K562 (cell line): ENCODE data around the gene BIRC6. TPM values are rescaled to one million over a fixed set of nuclear protein-coding genes. Genes with fewer than 3 reads are reported as not detected.

Source experiments
- ARNT ChIP-seq, 2 experiments: fragments of 450-650 bp; IDR thresholded peaks; 2 replicates each; pipeline ENCODE4 v1.6.1; 2016; ENCODE audit warnings: mild to moderate bottlenecking in 1 of 2
- CHCHD3 ChIP-seq: fragments of 250-450 bp; sonication (Bioruptor Pico); IDR thresholded peaks from 2 replicates; pipeline ENCODE4 v2.1.2; 2022; ENCODE audit warnings: mild to moderate bottlenecking
- ELF2 ChIP-seq: fragments of 250-450 bp; sonication (Bioruptor Pico); IDR thresholded peaks from 2 replicates; pipeline ENCODE4 v1.5.0; 2021; ENCODE audit warnings: mild to moderate bottlenecking
- FOXJ3 ChIP-seq: sonication (generic); formaldehyde crosslinking; IDR thresholded peaks from 2 replicates; pipeline ENCODE4 v1.4.0; 2020; ENCODE audit warnings: mild to moderate bottlenecking, missing genetic modification reagents
- MIER1 ChIP-seq: fragments of 450-650 bp; IDR thresholded peaks from 2 replicates; pipeline ENCODE4 v1.6.1; 2016; ENCODE audit warnings: antibody characterized with exemption, mild to moderate bottlenecking, low read depth
- MTA1 ChIP-seq: fragments of 450-650 bp; IDR thresholded peaks from 2 replicates; pipeline ENCODE4 v1.6.1; 2017; ENCODE audit warnings: borderline replicate concordance
- POLR3A ChIP-seq: IDR thresholded peaks from 2 replicates; pipeline ENCODE4 v1.6.1; 2011; ENCODE audit warnings: borderline replicate concordance, mild to moderate bottlenecking, moderate library complexity; ENCODE audit not compliant: insufficient read length, insufficient read depth; ENCODE audit errors: extremely low read depth
- RB1 ChIP-seq: fragments of 450-650 bp; IDR thresholded peaks from 2 replicates; pipeline ENCODE4 v1.6.1; 2017; ENCODE audit warnings: low read depth, mild to moderate bottlenecking
- RBM25 ChIP-seq: fragments of 200-400 bp; formaldehyde crosslinking; IDR thresholded peaks from 2 replicates; pipeline ENCODE4 v1.6.1; 2018; ENCODE audit warnings: low read length, low read depth, moderate library complexity; ENCODE audit not compliant: severe bottlenecking
- SRSF7 ChIP-seq: fragments of 200-400 bp; formaldehyde crosslinking; optimal IDR thresholded peaks from 2 replicates; pipeline ENCODE3; 2017; ENCODE audit warnings: mild to moderate bottlenecking, low read depth, low read length
- TBL1XR1 ChIP-seq, 2 experiments: IDR thresholded peaks; 2 replicates each; pipeline ENCODE4 v1.6.1; 2012; ENCODE audit warnings: improper control_type of control experiment in 2 of 2, low read length in 2 of 2, mild to moderate bottlenecking in 1 of 2
- ZNF584 ChIP-seq: fragments of 200-800 bp; sonication (Bioruptor generic); IDR thresholded peaks from 2 replicates; pipeline ENCODE4 v1.6.1; 2016; ENCODE audit warnings: low read depth, mild to moderate bottlenecking, missing genetic modification characterization, missing compliant biosample characterization
- ZNF76 ChIP-seq: fragments of 250-450 bp; sonication (Bioruptor Pico); IDR thresholded peaks from 2 replicates; pipeline ENCODE4 v1.4.0; 2020; ENCODE audit warnings: mild to moderate bottlenecking, moderate library complexity, borderline replicate concordance
- ZNF785 ChIP-seq: fragments of 250-450 bp; sonication (Bioruptor Pico); IDR thresholded peaks from 2 replicates; pipeline ENCODE4 v1.4.0; 2020; ENCODE audit warnings: mild to moderate bottlenecking
- polyA plus RNA-seq, 8 experiments: library from polyadenylated mRNA; depleted of rRNA in 4 of 8; stranded (reverse) in 5 of 8; unstranded in 3 of 8; fragments of >200 nt; fragmentation: Nextera tagmentation in 2 of 8; fragmentation: Illumina TruSeq in 1 of 8; extraction: Ambion mirVana in 2 of 8; extraction: Trizol in 1 of 8; gene quantifications; 2 replicates each; pipeline versions ENCODE4 v1.2.1 to v1.2.3, GENCODE V29; 2011 to 2014; ENCODE audit warnings: inconsistent platforms in 1 of 8, missing spikeins in 1 of 8
- total RNA-seq, 7 experiments: library from RNA; depleted of rRNA in 6 of 7; stranded (reverse); fragments of >200 nt in 6 of 7; fragmentation: Illumina TruSeq in 2 of 7; extraction: Trizol in 2 of 7; gene quantifications; 2 replicates each; pipeline versions ENCODE4 v1.2.1 to v1.2.3, GENCODE V29; 2011 to 2021; ENCODE audit warnings: low replicate concordance in 1 of 7
- TF ChIP-seq, protein P1 (sequence below): fragments of 450-650 bp; formaldehyde crosslinking; IDR thresholded peaks from 2 replicates; pipeline ENCODE4 v1.4.0; 2020; ENCODE audit warnings: mild to moderate bottlenecking, mixed read lengths
- TF ChIP-seq, protein P2 (sequence below): sonication (generic); formaldehyde crosslinking; IDR thresholded peaks from 2 replicates; pipeline ENCODE4 v1.8.0; 2022; ENCODE audit warnings: mild to moderate bottlenecking, low read depth, missing genetic modification reagents
- TF ChIP-seq, protein P3 (sequence below), 2 experiments: fragments of 200-800 bp in 1 of 2; sonication (Bioruptor generic) in 1 of 2; sonication (generic) in 1 of 2; formaldehyde crosslinking in 1 of 2; IDR thresholded peaks in 1 of 2; conservative IDR thresholded peaks in 1 of 2; 2 replicates each; pipeline versions ENCODE4 v1.5.0 to v1.6.1; 2016 to 2020; ENCODE audit warnings: missing compliant biosample characterization in 1 of 2, missing genetic modification characterization in 1 of 2, missing genetic modification reagents in 1 of 2
- TF ChIP-seq, protein P4 (sequence below): fragments of 150-350 bp; conservative IDR thresholded peaks from 2 replicates; pipeline ENCODE4 v1.6.1; 2014; ENCODE audit warnings: low read length

The BIRC6 gene
- total and polyA plus RNA-seq, 9 of the 15 experiments (the other 6 are each of a cell fraction or from before 2014, with no cell fraction given): 18.8 to 110 (median 49.8) TPM

DNA sequence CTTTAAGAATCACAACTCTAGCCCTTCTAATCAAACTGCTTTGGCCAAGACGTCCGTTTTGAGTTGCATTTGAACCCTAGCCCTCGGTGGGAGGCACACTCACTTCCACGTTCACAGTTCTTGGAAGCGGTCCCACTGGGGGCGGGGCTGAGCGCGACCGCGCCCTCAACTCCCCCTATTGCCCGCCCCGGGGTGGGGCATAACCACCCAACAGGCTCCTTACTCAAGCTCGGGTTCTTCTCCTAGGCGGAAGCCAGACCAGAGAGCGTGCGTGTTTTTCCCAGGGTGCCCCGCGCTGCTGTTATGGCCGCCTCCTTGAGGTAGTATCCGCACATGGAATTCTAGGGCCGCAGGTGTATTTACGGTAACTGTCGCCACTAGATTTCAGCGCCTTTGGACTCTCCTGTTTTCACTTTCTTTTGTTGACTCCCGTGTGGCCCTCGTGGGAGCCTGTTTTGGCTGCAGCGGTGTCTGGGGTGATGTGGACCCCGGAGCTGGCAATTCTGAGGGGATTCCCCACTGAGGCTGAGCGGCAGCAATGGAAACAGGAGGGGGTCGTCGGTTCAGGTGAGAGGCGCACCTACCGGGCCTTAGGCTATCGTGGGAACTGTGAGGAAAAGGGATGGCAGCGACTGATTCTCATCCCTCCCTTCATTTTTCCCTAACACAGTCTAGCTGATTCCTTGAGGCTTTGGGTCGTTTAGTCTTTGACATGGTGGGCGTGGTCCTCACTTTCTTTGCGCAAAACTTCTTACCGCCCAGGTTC lies 271.2 kb downstream of the BIRC6 start, which contains the start of gene TTC27 (continued):
- TF ChIP-seq POLR3A: no peak
- no peak for TF ChIP-seq RB1
- no peak for TF ChIP-seq ZNF785 (CRISPR knock-in tag)
- TF ChIP-seq ARNT (IDR thresholded peaks at IDR 0.05): no peak; a peak in 2 of 4 replicates
- no peak; a peak in 1 of 4 replicates for TF ChIP-seq TBL1XR1 (IDR thresholded peaks at IDR 0.05; ENCODE audit: low read length in 2 of 2)
- no peak for TF ChIP-seq SRSF7
- TF ChIP-seq, protein P1, sequence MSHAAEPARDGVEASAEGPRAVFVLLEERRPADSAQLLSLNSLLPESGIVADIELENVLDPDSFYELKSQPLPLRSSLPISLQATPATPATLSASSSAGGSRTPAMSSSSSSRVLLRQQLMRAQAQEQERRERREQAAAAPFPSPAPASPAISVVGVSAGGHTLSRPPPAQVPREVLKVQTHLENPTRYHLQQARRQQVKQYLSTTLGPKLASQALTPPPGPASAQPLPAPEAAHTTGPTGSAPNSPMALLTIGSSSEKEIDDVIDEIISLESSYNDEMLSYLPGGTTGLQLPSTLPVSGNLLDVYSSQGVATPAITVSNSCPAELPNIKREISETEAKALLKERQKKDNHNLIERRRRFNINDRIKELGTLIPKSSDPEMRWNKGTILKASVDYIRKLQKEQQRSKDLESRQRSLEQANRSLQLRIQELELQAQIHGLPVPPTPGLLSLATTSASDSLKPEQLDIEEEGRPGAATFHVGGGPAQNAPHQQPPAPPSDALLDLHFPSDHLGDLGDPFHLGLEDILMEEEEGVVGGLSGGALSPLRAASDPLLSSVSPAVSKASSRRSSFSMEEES (CRISPR knock-in tag): no peak
- no peak for TF ChIP-seq RBM25
- 0 out of 2 replicates have a peak, but pooled peaks have one; percentile 37 for TF ChIP-seq ZNF76 (CRISPR knock-in tag)
- TF ChIP-seq, protein P2, sequence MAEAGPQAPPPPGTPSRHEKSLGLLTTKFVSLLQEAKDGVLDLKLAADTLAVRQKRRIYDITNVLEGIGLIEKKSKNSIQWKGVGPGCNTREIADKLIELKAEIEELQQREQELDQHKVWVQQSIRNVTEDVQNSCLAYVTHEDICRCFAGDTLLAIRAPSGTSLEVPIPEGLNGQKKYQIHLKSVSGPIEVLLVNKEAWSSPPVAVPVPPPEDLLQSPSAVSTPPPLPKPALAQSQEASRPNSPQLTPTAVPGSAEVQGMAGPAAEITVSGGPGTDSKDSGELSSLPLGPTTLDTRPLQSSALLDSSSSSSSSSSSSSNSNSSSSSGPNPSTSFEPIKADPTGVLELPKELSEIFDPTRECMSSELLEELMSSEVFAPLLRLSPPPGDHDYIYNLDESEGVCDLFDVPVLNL: no peak
- no peak for TF ChIP-seq FOXJ3 (CRISPR knock-in tag)
- TF ChIP-seq MTA1: no peak
- no peak for TF ChIP-seq ZNF584 (CRISPR knock-in tag)
- TF ChIP-seq, protein P3, sequence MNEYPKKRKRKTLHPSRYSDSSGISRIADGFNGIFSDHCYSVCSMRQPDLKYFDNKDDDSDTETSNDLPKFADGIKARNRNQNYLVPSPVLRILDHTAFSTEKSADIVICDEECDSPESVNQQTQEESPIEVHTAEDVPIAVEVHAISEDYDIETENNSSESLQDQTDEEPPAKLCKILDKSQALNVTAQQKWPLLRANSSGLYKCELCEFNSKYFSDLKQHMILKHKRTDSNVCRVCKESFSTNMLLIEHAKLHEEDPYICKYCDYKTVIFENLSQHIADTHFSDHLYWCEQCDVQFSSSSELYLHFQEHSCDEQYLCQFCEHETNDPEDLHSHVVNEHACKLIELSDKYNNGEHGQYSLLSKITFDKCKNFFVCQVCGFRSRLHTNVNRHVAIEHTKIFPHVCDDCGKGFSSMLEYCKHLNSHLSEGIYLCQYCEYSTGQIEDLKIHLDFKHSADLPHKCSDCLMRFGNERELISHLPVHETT (CRISPR knock-in tag; conservative IDR thresholded peaks at IDR 0.05 in 1 of 2, IDR thresholded peaks at IDR 0.05 in 1 of 2): no peak
- TF ChIP-seq MIER1: no peak
- TF ChIP-seq, protein P4, sequence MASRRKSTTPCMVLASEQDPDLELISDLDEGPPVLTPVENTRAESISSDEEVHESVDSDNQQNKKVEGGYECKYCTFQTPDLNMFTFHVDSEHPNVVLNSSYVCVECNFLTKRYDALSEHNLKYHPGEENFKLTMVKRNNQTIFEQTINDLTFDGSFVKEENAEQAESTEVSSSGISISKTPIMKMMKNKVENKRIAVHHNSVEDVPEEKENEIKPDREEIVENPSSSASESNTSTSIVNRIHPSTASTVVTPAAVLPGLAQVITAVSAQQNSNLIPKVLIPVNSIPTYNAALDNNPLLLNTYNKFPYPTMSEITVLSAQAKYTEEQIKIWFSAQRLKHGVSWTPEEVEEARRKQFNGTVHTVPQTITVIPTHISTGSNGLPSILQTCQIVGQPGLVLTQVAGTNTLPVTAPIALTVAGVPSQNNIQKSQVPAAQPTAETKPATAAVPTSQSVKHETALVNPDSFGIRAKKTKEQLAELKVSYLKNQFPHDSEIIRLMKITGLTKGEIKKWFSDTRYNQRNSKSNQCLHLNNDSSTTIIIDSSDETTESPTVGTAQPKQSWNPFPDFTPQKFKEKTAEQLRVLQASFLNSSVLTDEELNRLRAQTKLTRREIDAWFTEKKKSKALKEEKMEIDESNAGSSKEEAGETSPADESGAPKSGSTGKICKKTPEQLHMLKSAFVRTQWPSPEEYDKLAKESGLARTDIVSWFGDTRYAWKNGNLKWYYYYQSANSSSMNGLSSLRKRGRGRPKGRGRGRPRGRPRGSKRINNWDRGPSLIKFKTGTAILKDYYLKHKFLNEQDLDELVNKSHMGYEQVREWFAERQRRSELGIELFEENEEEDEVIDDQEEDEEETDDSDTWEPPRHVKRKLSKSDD: no peak
- peak; percentile 70; the same call in 1 of the 2 replicates for TF ChIP-seq ELF2 (CRISPR knock-in tag)
- no peak for TF ChIP-seq CHCHD3 (CRISPR knock-in tag)
